Large intestine (tissue), 3 donors: ENCODE results near the gene GALNT1. TPM values are rescaled to one million over a fixed set of nuclear protein-coding genes. Genes with fewer than 3 reads are reported as not detected.

ENCODE experiments used
- DNase-seq, 2 donors: peaks; one replicate each; pipeline versions ENCODE4 v3.0.0 to v3.0.0-alpha.2; 2013
- H3K27ac ChIP-seq: one replicate; pipeline ENCODE4 v1.5.1; 2013; ENCODE audit warnings: low read length
- H3K27me3 ChIP-seq: 2 replicates; pipeline ENCODE4 v1.6.1; 2013; ENCODE audit warnings: low read length; ENCODE audit not compliant: control insufficient read depth, insufficient read depth
- H3K36me3 ChIP-seq: 2 replicates; pipeline ENCODE4 v1.6.1; 2013; ENCODE audit warnings: low read length; ENCODE audit not compliant: control insufficient read depth, insufficient read depth
- H3K4me1 ChIP-seq: one replicate; pipeline ENCODE4 v1.6.1; 2013; ENCODE audit warnings: low read length; ENCODE audit not compliant: control insufficient read depth, insufficient read depth
- H3K4me3 ChIP-seq: one replicate; pipeline ENCODE4 v1.5.1; 2013; ENCODE audit warnings: low read length
- H3K9me3 ChIP-seq: one replicate; pipeline ENCODE4 v1.6.1; 2013; ENCODE audit warnings: mild to moderate bottlenecking, low read depth, low read length, moderate library complexity; ENCODE audit not compliant: control insufficient read depth
- WGBS: methylation state at CpG from one replicate; pipeline ENCODE4 v1.1.5; 2013; ENCODE audit warnings: low lambda C conversion rate; ENCODE audit not compliant: insufficient coverage; 5-methylcytosine and 5-hydroxymethylcytosine counted together
- polyA plus RNA-seq: library from polyadenylated mRNA; unstranded; fragments of 120-200 nt; gene quantifications from one replicate; pipeline ENCODE4 v1.2.1, GENCODE V29; 2013

Gene GALNT1
- polyA plus RNA-seq, 1 donor, result 124 TPM

DNA sequence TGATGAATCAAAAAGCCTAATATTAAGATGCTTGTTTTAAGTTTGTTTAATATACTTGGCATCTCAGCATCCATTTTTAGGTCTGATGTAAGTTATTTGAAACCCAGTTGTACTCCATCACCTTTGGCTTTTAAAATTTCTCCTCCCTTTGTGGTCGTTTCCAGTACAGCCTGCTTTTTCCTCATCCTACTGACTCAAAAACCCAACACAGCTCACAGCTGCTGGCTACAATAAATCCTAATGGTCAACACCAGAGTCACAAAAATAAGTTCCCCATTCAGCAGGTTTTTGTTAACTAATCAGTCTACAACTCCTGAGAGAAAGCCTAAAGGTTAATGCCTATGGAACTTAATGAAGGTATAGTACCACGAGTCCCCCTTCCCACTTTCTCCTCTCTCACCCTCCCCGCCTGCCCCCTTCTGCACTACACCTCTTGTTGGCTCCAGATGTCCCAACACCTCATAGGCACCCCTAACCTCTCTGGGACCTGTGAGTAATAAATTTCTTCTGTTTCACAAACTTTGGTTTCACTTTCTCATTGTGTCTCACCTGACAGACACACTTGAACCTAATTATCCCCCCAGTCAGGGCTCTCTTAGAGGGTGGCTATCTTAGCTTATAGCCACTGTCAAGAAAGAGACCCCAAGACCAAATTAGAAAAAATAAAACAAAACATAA is 148.6 kb downstream of the GALNT1 start:
- no peak overlapping the region for H3K27ac ChIP-seq
- no peak for DNase-seq
- H3K4me3 ChIP-seq, result no peak overlapping the region
- H3K9me3 ChIP-seq, result no peaks in the 10 kb centered on the region
- no peaks in the 10 kb centered on the region for H3K27me3 ChIP-seq
- H3K36me3 ChIP-seq, result no peaks in the 10 kb centered on the region
- no CpG with 5 or more reads among the region's 3 CpGs for WGBS
- no peaks in the 10 kb centered on the region for H3K4me1 ChIP-seq

DNA sequence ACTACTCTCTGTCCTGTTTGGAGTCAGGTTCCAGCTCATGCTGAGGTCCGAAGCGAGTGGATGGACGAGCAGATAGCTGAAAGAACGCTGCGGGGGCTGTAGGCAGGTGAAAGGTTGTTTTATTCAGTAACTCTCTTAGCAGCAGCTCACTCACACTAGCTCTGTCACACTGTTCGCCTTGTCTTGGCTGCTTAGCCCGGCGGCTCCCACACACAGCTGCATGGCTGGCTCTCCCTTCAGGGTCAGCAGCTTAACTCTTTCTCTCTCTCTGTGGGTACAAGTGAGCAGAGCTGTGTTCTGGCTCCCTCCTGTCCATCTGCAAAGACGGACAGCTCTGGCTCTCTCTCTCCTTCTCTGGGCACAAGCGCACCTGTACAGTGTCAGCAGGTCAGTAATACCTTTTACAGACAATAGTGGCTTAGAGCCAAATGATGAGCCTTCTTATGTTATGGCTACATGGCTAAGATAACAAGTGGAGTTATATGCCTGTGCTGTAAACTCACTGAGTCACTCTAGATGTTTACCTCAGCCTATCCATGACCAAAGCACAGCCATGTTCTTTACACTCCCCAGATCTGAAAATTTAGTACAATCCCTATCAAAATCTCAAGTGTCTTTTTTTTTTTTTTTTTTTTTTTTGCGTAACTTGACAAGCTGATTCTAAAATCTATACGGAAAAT is 149.3 kb downstream of the GALNT1 start:
- no peaks in the 10 kb centered on the region for H3K4me1 ChIP-seq
- no CpG with 5 or more reads among the region's 12 CpGs for WGBS
- H3K4me3 ChIP-seq, result no peak overlapping the region
- H3K27ac ChIP-seq, result no peak overlapping the region
- H3K36me3 ChIP-seq, result no peaks in the 10 kb centered on the region
- DNase-seq, result no peak
- no peaks in the 10 kb centered on the region for H3K9me3 ChIP-seq
- no peaks in the 10 kb centered on the region for H3K27me3 ChIP-seq

DNA sequence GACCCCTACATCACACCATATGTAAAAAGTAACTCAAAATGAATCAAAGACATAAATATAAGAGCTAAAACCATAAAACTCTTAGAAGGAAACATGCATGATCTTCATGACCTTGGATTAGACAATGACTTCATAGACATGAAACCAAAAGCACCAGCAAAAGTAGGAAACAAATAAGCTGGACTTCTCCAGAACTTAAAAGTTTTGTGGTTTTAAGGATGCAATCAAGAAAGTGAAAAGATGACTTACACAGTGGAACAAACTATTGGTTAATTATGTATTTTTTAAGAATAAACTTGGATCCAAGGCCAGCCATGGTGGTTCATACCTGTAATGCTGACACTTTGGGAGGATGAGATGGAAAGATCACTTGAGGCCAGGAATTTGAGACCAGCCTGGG is 150.2 kb downstream of the GALNT1 start:
- Histone ChIP-seq H3K27ac (no peak overlapping the region), H3K4me3 (no peak overlapping the region), H3K36me3 (no peaks in the 10 kb centered on the region), H3K27me3 (no peaks in the 10 kb centered on the region), H3K9me3 (no peaks in the 10 kb centered on the region), H3K4me1 (no peaks in the 10 kb centered on the region)
- DNase-seq, result no peak

DNA sequence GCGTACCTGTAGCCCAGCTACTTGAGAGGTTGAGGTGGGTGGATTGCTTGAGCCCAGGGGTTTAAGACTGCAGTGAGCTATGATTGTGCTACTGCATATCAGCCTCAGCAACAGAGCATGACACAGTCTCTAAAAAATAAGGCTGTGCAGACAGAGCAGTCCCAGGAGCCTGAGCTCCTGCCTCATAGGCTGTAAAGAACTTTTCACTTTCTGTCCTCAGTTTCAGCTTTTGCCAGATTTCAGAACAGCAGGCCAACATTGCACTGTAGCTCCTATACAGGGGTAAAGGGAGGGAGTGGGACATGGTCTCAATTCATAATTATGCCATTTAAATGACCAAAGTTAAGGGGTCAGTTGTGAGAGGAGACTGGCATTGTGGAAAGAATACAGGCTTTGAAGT is 150.6 kb downstream of the GALNT1 start:
- no peak for DNase-seq
- no CpG with 5 or more reads among the region's 1 CpG for WGBS
- H3K27ac ChIP-seq, result no peak overlapping the region

DNA sequence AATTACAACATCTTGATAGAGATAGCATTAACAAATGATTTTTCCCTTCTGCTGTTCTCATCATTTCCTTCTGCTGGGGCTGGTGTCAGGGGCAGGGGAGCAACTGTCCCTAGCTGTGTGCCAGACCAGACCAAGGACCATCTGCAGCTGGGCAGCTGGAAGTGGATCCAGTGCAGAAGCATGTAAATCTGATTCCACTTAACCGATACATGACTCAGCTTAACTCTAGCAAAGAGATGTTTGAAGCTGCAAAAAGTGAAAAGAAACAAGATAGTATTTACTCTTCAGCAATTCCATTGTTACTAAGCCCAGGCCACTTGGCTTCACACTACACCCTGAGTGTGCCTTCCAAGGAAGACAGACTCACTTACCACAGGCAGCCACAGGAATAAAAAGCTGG is 151.1 kb downstream of the GALNT1 start:
- H3K36me3 ChIP-seq, result no peaks in the 10 kb centered on the region
- no CpG with 5 or more reads among the region's 1 CpG for WGBS
- H3K4me3 ChIP-seq, result no peak overlapping the region
- no peak overlapping the region for H3K27ac ChIP-seq
- no peak for DNase-seq
- no peaks in the 10 kb centered on the region for H3K4me1 ChIP-seq
- no peaks in the 10 kb centered on the region for H3K27me3 ChIP-seq
- H3K9me3 ChIP-seq, result no peaks in the 10 kb centered on the region

More for the DNA sequence above, 150.6 kb downstream of the GALNT1 start:
- Histone ChIP-seq H3K27me3 (no peaks in the 10 kb centered on the region), H3K4me3 (no peak overlapping the region), H3K9me3 (no peaks in the 10 kb centered on the region), H3K4me1 (no peaks in the 10 kb centered on the region), H3K36me3 (no peaks in the 10 kb centered on the region)

DNA sequence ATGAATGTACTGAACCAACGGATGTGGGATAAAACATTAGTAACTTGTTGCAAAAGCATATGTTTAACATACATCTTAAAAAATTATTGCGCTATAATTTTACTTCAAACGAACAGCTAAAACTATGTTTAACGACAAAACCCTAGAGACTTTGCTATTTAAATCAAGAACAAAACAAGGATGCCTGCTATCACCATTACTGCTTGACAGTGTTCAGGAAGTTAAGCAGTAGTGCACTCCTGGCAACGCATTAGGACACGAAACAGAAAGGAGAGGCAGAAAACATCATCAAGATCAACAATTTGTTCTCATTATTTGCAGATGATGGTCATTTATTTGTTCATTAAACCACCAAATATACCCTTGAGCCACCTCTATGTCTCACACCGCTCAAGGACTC is 151.9 kb downstream of the GALNT1 start:
- Histone ChIP-seq H3K4me3 (no peak overlapping the region), H3K36me3 (no peaks in the 10 kb centered on the region), H3K27ac (no peak overlapping the region), H3K9me3 (no peaks in the 10 kb centered on the region), H3K27me3 (no peaks in the 10 kb centered on the region), H3K4me1 (no peaks in the 10 kb centered on the region)
- DNase-seq, result no peak
- WGBS, result no CpG with 5 or more reads among the region's 7 CpGs

DNA sequence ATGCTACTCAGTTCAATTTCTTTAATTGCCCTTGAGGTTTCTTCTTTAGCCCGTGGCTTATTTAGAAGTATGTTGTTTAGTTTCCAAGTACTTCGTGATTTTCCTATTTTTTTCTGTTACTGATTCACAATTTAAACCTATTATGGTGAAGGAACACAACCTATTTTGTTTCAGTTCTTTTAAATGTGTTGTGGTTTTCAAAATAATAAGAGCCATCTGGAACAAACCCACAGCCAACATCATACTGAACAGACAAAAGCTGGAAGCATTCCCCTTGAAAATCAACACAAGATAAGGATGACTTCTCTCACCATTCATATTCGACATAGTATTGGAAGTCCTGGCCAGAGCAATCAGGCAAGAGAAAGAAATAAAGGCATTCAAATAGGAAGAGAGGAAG is 155.2 kb downstream of the GALNT1 start:
- H3K27ac ChIP-seq, result no peak overlapping the region
- no CpG with 5 or more reads among the region's 3 CpGs for WGBS
- no peaks in the 10 kb centered on the region for H3K9me3 ChIP-seq
- DNase-seq, result no peak
- H3K27me3 ChIP-seq, result no peaks in the 10 kb centered on the region
- no peak overlapping the region for H3K4me3 ChIP-seq
- H3K36me3 ChIP-seq, result no peaks in the 10 kb centered on the region
- no peaks in the 10 kb centered on the region for H3K4me1 ChIP-seq

DNA sequence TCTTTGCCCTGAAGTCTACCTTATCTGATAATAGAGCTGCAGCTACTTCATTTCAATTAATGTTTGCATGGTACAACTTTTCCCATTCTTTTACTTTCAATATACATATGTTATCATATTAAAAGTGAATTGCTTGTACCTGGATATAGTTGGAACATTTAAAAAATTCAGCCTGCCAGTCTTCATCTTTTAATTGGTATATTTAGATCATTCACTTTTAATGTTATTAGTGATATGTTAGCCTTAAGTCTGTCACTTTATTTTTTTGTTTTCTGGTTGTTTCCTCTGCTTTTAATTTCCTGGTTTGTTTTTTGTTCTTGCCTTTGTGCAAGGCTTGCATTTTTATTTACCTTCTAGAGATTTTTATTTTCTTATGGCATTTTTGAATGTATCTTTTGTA is 158.2 kb downstream of the GALNT1 start:
- H3K27me3 ChIP-seq, result no peaks in the 10 kb centered on the region
- no peak for DNase-seq
- H3K9me3 ChIP-seq, result no peaks in the 10 kb centered on the region
- H3K4me3 ChIP-seq, result no peak overlapping the region
- H3K27ac ChIP-seq, result no peak overlapping the region
- no peaks in the 10 kb centered on the region for H3K36me3 ChIP-seq
- no peaks in the 10 kb centered on the region for H3K4me1 ChIP-seq

DNA sequence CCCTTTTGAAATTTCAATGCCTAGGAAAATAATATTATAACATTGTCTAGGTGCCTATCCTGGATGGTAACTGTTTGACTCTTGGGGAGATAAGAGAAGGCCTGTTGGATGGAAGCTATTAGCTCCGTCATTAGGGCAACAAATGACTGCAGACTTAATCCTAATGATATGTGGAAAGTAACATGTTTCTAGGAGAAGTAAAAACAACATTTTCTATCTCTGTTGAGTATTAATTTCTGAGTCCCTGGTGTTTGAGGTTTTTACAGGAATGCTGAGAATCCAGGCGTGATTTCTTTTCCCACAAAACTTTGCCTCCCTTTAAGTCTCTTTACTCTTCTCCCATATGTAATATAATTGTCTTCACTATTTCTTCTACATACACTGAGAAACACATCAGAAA is 159.1 kb downstream of the GALNT1 start:
- H3K4me1 ChIP-seq, result no peaks in the 10 kb centered on the region
- H3K9me3 ChIP-seq, result no peaks in the 10 kb centered on the region
- 100% methylated on average over 1 of the region's 2 CpGs for WGBS
- H3K27ac ChIP-seq, result no peak overlapping the region
- H3K36me3 ChIP-seq, result no peaks in the 10 kb centered on the region
- H3K4me3 ChIP-seq, result no peak overlapping the region
- H3K27me3 ChIP-seq, result no peaks in the 10 kb centered on the region
- no peak for DNase-seq

DNA sequence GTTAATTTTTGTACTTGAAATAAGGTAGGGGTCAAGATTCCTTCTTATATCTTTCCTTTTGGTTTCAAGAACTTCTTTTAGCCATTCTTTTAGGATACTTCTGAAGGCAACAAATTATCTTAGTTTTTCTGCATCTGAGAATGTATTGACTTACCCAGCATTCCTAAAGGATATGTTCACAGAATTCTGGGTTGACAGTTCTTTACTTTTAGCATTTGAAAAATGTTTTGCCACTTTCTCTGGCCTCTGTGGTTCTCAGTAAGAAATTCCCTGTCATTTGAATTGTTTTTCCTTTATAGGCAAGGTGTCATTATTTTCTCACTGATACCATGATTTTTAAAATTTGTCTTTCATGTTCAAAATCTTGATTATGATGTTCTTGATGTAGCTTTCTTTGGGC is 162.4 kb downstream of the GALNT1 start:
- Histone ChIP-seq H3K27ac (no peak overlapping the region), H3K4me1 (no peaks in the 10 kb centered on the region), H3K36me3 (no peaks in the 10 kb centered on the region), H3K9me3 (no peaks in the 10 kb centered on the region), H3K4me3 (no peak overlapping the region), H3K27me3 (no peaks in the 10 kb centered on the region)
- no peak for DNase-seq

DNA sequence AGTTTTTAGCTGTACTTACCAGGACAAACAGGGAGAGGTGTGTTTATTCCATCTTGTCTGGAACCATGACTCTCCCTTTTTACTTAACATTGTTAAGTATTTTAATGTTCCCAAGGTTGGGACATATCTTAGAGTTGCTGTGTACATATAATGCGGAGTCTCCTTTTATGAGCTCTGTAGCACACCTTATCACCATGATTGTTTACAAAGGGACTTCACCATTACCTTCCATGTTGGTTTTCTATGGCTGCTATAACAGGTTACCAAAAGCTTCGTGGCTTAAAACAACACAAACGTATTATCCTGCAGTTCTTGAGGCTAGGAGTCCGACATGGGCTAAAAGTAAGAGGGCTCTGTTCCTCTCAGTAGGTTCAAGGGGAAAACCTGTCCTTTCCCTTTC is 164.3 kb downstream of the GALNT1 start:
- WGBS, result 40% methylated on average over 1 of the region's 4 CpGs
- no peak for DNase-seq
- Histone ChIP-seq H3K27me3 (no peaks in the 10 kb centered on the region), H3K9me3 (no peaks in the 10 kb centered on the region), H3K36me3 (no peaks in the 10 kb centered on the region), H3K4me3 (no peak overlapping the region), H3K27ac (no peak overlapping the region), H3K4me1 (no peaks in the 10 kb centered on the region)
